GM12878 (cell line): ENCODE results near the gene ABCB9. TPM values are rescaled to one million over a fixed set of nuclear protein-coding genes. Genes with fewer than 3 reads are reported as not detected.
A peak's percentile ranks its signal among the peaks of the same experiment; 100 is the strongest.

Source experiments
- ASH2L ChIP-seq: fragments of 300-600, 200-600 bp; sonication (generic); IDR thresholded peaks from 2 replicates; pipeline ENCODE4 v1.6.1; 2017; ENCODE audit warnings: low read depth, mild to moderate bottlenecking, borderline replicate concordance
- BMI1 ChIP-seq: fragments of 450-650 bp; IDR thresholded peaks from 2 replicates; pipeline ENCODE4 v1.6.1; 2016; ENCODE audit warnings: mild to moderate bottlenecking, moderate library complexity, borderline replicate concordance
- CHD2 ChIP-seq: IDR thresholded peaks from 2 replicates; pipeline ENCODE4 v1.6.1; 2011; ENCODE audit warnings: low read depth, low read length, improper control_type of control experiment, borderline replicate concordance
- EP300 ChIP-seq, 2 experiments: fragments of 150-350 bp in 1 of 2; IDR thresholded peaks; 2 replicates each; pipeline ENCODE4 v1.6.1; 2011 to 2012; ENCODE audit warnings: low read depth in 2 of 2, low read length in 2 of 2, borderline replicate concordance in 1 of 2, improper control_type of control experiment in 1 of 2, inconsistent platforms in 1 of 2; ENCODE audit not compliant: control insufficient read depth in 1 of 2
- EZH2 ChIP-seq: IDR thresholded peaks from 2 replicates; pipeline ENCODE4 v1.6.1; 2012; ENCODE audit warnings: low read depth, mild to moderate bottlenecking, control low read depth, inconsistent platforms, low read length, borderline replicate concordance; ENCODE audit not compliant: control insufficient read depth
- FOS ChIP-seq: IDR thresholded peaks from 3 replicates; pipeline ENCODE4 v1.6.1; 2011; ENCODE audit warnings: borderline replicate concordance; ENCODE audit not compliant: insufficient read length; ENCODE audit errors: extremely low read depth
- IKZF1 ChIP-seq: fragments of 450-650 bp; conservative IDR thresholded peaks from 2 replicates; pipeline ENCODE4 v1.6.1; 2017; ENCODE audit warnings: antibody characterized with exemption, mild to moderate bottlenecking
- IRF4 ChIP-seq: IDR thresholded peaks from 2 replicates; pipeline ENCODE4 v1.6.1; 2011; ENCODE audit warnings: low read depth, low read length
- JUNB ChIP-seq: IDR thresholded peaks from 2 replicates; pipeline ENCODE4 v1.6.1; 2016; ENCODE audit warnings: antibody characterized with exemption, mild to moderate bottlenecking
- NFYB ChIP-seq: IDR thresholded peaks from 2 replicates; pipeline ENCODE4 v1.6.1; 2011; ENCODE audit warnings: low read depth, mild to moderate bottlenecking, low read length, improper control_type of control experiment, moderate library complexity; ENCODE audit not compliant: insufficient read depth
- POLR2AphosphoS2 ChIP-seq: IDR thresholded peaks from 2 replicates; pipeline ENCODE4 v1.6.1; 2011; ENCODE audit warnings: low read depth, mild to moderate bottlenecking, low read length, improper control_type of control experiment, moderate library complexity
- SMAD1 ChIP-seq: fragments of 450-650 bp; IDR thresholded peaks from 2 replicates; pipeline ENCODE4 v1.6.1; 2018; ENCODE audit warnings: mild to moderate bottlenecking, low read depth; ENCODE audit not compliant: partially characterized antibody
- TARDBP ChIP-seq: IDR thresholded peaks from 2 replicates; pipeline ENCODE4 v1.6.1; 2016; ENCODE audit warnings: borderline replicate concordance
- polyA plus RNA-seq, 11 experiments: library from polyadenylated mRNA; depleted of rRNA in 4 of 11; unstranded in 6 of 11; stranded (reverse) in 5 of 11; fragments of >200 nt; fragmentation: Nextera tagmentation in 4 of 11; fragmentation: Illumina TruSeq in 1 of 11; extraction: Ambion mirVana in 4 of 11; extraction: Trizol in 1 of 11; gene quantifications; 1 replicate in 1 of 11; 2 replicates in 10 of 11; pipeline versions ENCODE4 v1.2.1 to v1.2.3, GENCODE V29; 2011 to 2016; ENCODE audit warnings: inconsistent platforms in 2 of 11, missing spikeins in 2 of 11, low read depth in 1 of 11
- total RNA-seq, 4 experiments: library from RNA; depleted of rRNA in 3 of 4; stranded (reverse); fragments of >200 nt in 3 of 4; fragmentation: Illumina TruSeq in 1 of 4; extraction: Trizol in 1 of 4; gene quantifications; 2 replicates each; pipeline versions ENCODE4 v1.2.1 to v1.2.3, GENCODE V29; 2013 to 2021
- TF ChIP-seq, protein P1 (sequence below): fragments of 450-650 bp; formaldehyde crosslinking; IDR thresholded peaks from 2 replicates; pipeline ENCODE4 v1.4.0; 2022; ENCODE audit warnings: mild to moderate bottlenecking, moderate library complexity
- TF ChIP-seq, protein P2 (sequence below): IDR thresholded peaks from 2 replicates; pipeline ENCODE4 v1.6.1; 2011; ENCODE audit warnings: borderline replicate concordance, low read depth, mild to moderate bottlenecking, moderate library complexity, low read length; ENCODE audit not compliant: insufficient read depth, poor library complexity, severe bottlenecking
- TF ChIP-seq, protein P3 (sequence below): fragments of 450-650 bp; IDR thresholded peaks from 2 replicates; pipeline ENCODE4 v1.6.1; 2016; ENCODE audit warnings: mild to moderate bottlenecking
- TF ChIP-seq, protein P4 (sequence below): fragments of 450-650 bp; IDR thresholded peaks from 2 replicates; pipeline ENCODE4 v1.6.1; 2016; ENCODE audit warnings: mild to moderate bottlenecking, moderate library complexity, borderline replicate concordance

Gene ABCB9
- total and polyA plus RNA-seq, 10 of the 15 experiments (the other 5 are each of a cell fraction or from before 2014, with no cell fraction given) = 0.37 to 4.9 (median 3.1) TPM

GRCh38 chr12:122895704-122896636 lies 70.3 kb downstream of the ABCB9 start, which contains the start of gene VPS37B (continued):
- TF ChIP-seq EZH2 = no peak
- peak; percentile 90 for TF ChIP-seq IKZF1
- TF ChIP-seq, protein P1, sequence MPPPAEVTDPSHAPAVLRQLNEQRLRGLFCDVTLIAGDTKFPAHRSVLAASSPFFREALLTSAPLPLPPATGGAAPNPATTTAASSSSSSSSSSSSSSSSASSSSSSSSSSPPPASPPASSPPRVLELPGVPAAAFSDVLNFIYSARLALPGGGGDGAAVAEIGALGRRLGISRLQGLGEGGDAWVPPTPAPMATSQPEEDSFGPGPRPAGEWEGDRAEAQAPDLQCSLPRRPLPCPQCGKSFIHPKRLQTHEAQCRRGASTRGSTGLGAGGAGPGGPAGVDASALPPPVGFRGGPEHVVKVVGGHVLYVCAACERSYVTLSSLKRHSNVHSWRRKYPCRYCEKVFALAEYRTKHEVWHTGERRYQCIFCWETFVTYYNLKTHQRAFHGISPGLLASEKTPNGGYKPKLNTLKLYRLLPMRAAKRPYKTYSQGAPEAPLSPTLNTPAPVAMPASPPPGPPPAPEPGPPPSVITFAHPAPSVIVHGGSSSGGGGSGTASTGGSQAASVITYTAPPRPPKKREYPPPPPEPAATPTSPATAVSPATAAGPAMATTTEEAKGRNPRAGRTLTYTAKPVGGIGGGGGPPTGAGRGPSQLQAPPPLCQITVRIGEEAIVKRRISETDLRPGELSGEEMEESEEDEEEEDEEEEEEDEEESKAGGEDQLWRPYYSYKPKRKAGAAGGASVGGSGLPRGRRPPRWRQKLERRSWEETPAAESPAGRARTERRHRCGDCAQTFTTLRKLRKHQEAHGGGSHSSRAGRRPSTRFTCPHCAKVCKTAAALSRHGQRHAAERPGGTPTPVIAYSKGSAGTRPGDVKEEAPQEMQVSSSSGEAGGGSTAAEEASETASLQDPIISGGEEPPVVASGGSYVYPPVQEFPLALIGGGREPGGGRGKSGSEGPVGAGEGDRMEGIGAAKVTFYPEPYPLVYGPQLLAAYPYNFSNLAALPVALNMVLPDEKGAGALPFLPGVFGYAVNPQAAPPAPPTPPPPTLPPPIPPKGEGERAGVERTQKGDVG (CRISPR knock-in tag) = 0 out of 2 replicates have a peak, but pooled peaks have one; percentile 52
- TF ChIP-seq TARDBP = no peak
- TF ChIP-seq EP300 (IDR thresholded peaks at IDR 0.05; ENCODE audit: borderline replicate concordance in 1 of 2, control insufficient read depth in 1 of 2, low read depth in 2 of 2, low read length in 2 of 2) = peak; percentile 45 to 57; a peak in 2 of 4 replicates
- TF ChIP-seq, protein P2, sequence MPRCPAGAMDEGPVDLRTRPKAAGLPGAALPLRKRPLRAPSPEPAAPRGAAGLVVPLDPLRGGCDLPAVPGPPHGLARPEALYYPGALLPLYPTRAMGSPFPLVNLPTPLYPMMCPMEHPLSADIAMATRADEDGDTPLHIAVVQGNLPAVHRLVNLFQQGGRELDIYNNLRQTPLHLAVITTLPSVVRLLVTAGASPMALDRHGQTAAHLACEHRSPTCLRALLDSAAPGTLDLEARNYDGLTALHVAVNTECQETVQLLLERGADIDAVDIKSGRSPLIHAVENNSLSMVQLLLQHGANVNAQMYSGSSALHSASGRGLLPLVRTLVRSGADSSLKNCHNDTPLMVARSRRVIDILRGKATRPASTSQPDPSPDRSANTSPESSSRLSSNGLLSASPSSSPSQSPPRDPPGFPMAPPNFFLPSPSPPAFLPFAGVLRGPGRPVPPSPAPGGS = no peak
- TF ChIP-seq IRF4 = 0 out of 2 replicates have a peak, but pooled peaks have one; percentile 31
- TF ChIP-seq ASH2L = no peak
- peak; percentile 27; the same call in 1 of the 2 replicates for TF ChIP-seq JUNB
- TF ChIP-seq, protein P3, sequence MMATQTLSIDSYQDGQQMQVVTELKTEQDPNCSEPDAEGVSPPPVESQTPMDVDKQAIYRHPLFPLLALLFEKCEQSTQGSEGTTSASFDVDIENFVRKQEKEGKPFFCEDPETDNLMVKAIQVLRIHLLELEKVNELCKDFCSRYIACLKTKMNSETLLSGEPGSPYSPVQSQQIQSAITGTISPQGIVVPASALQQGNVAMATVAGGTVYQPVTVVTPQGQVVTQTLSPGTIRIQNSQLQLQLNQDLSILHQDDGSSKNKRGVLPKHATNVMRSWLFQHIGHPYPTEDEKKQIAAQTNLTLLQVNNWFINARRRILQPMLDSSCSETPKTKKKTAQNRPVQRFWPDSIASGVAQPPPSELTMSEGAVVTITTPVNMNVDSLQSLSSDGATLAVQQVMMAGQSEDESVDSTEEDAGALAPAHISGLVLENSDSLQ = peak; percentile 36; the same call in 1 of the 2 replicates
- no peak for TF ChIP-seq SMAD1
- peak; percentile 63 for TF ChIP-seq CHD2
- no peak for TF ChIP-seq BMI1
- 0 out of 2 replicates have a peak, but pooled peaks have one; percentile 30 for TF ChIP-seq POLR2AphosphoS2
- TF ChIP-seq, protein P4, sequence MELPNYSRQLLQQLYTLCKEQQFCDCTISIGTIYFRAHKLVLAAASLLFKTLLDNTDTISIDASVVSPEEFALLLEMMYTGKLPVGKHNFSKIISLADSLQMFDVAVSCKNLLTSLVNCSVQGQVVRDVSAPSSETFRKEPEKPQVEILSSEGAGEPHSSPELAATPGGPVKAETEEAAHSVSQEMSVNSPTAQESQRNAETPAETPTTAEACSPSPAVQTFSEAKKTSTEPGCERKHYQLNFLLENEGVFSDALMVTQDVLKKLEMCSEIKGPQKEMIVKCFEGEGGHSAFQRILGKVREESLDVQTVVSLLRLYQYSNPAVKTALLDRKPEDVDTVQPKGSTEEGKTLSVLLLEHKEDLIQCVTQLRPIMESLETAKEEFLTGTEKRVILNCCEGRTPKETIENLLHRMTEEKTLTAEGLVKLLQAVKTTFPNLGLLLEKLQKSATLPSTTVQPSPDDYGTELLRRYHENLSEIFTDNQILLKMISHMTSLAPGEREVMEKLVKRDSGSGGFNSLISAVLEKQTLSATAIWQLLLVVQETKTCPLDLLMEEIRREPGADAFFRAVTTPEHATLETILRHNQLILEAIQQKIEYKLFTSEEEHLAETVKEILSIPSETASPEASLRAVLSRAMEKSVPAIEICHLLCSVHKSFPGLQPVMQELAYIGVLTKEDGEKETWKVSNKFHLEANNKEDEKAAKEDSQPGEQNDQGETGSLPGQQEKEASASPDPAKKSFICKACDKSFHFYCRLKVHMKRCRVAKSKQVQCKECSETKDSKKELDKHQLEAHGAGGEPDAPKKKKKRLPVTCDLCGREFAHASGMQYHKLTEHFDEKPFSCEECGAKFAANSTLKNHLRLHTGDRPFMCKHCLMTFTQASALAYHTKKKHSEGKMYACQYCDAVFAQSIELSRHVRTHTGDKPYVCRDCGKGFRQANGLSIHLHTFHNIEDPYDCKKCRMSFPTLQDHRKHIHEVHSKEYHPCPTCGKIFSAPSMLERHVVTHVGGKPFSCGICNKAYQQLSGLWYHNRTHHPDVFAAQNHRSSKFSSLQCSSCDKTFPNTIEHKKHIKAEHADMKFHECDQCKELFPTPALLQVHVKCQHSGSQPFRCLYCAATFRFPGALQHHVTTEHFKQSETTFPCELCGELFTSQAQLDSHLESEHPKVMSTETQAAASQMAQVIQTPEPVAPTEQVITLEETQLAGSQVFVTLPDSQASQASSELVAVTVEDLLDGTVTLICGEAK = peak; percentile 79
- TF ChIP-seq FOS = no peak
- no peak for TF ChIP-seq NFYB
